ENCODE results near the gene MSL3. TPM values are rescaled to one million over a fixed set of nuclear protein-coding genes. Genes with fewer than 3 reads are reported as not detected.

MSL3 gene
- 25.5 TPM for total RNA-seq

GRCh38 chrX:11757719-11758399 lies at the start of gene MSL3:
TSS of gene MSL3 (plus strand) at chrX:11758237. CDS start at chrX:11758264, 27 bp downstream.
- H3K27ac ChIP-seq: peak within 1 kb of the TSS; percentile 90
- peak within 1 kb of the TSS; percentile 44 to 65 for H3K4me3 ChIP-seq
- DNase-seq (ENCODE audit: extremely low spot score in 2 of 2): no peak
- H3K9me3 ChIP-seq: no peaks in the 10 kb centered on the region
- intact Hi-C loops (cut with DNase I): no loop called here
- no peaks in the 10 kb centered on the region for H3K36me3 ChIP-seq
- H3K27me3 ChIP-seq: no peaks in the 10 kb centered on the region
- no peaks in the 10 kb centered on the region for H3K4me1 ChIP-seq
- no peak for TF ChIP-seq POLR2AphosphoS5 (IDR thresholded peaks at IDR 0.05; ENCODE audit: insufficient read depth in 1 of 2, low read depth in 1 of 2)
- TF ChIP-seq POLR2A (IDR thresholded peaks at IDR 0.05): no peak
- no peak for TF ChIP-seq CTCF (IDR thresholded peaks at IDR 0.05)

- Histone ChIP-seq H3K4me3 (no peak overlapping the region), H3K4me1 (no peaks in the 10 kb centered on the region), H3K27ac (no peak overlapping the region), H3K9me3 (no peaks in the 10 kb centered on the region), H3K36me3 (no peaks in the 10 kb centered on the region), H3K27me3 (no peaks in the 10 kb centered on the region)
- intact Hi-C loops (cut with DNase I): loop anchor here (10.0 kb wide), 1 partner anchor 578 kb away; no protein-coding TSS in a partner anchor
- DNase-seq (ENCODE audit: extremely low spot score in 2 of 2): no peak
- no peak for TF ChIP-seq CTCF (IDR thresholded peaks at IDR 0.05)
- TF ChIP-seq POLR2A (IDR thresholded peaks at IDR 0.05): no peak
- TF ChIP-seq POLR2AphosphoS5 (IDR thresholded peaks at IDR 0.05; ENCODE audit: insufficient read depth in 1 of 2, low read depth in 1 of 2): no peak
Measured at GRCh38 chrX:11722304-11722703, 35.7 kb upstream of the MSL3 start.

- no peak overlapping the region for H3K27ac ChIP-seq
- no peak for DNase-seq (ENCODE audit: extremely low spot score in 2 of 2)
- TF ChIP-seq CTCF (IDR thresholded peaks at IDR 0.05) (peak in 2 of 3 experiments; percentile 31 to 61), POLR2A (IDR thresholded peaks at IDR 0.05) (no peak), POLR2AphosphoS5 (IDR thresholded peaks at IDR 0.05; ENCODE audit: insufficient read depth in 1 of 2, low read depth in 1 of 2) (no peak)
- no peaks in the 10 kb centered on the region for H3K4me1 ChIP-seq
- intact Hi-C loops (cut with DNase I): loop anchor here (10.0 kb wide), 1 partner anchor 580 kb away; no protein-coding TSS in a partner anchor
- no peaks in the 10 kb centered on the region for H3K36me3 ChIP-seq
- no peaks in the 10 kb centered on the region for H3K9me3 ChIP-seq
- no peak overlapping the region for H3K4me3 ChIP-seq
- H3K27me3 ChIP-seq: no peaks in the 10 kb centered on the region
Measured at GRCh38 chrX:11724122-11725017, 33.7 kb upstream of the MSL3 start.

GRCh38 chrX:11725631-11726442 lies 32.2 kb upstream of the MSL3 start:
- DNase-seq (ENCODE audit: extremely low spot score in 2 of 2): no peak
- Histone ChIP-seq H3K4me3 (no peak overlapping the region), H3K4me1 (no peaks in the 10 kb centered on the region), H3K9me3 (no peaks in the 10 kb centered on the region), H3K27ac (no peak overlapping the region), H3K36me3 (no peaks in the 10 kb centered on the region), H3K27me3 (no peaks in the 10 kb centered on the region)
- TF ChIP-seq POLR2A (IDR thresholded peaks at IDR 0.05): no peak
- TF ChIP-seq CTCF (IDR thresholded peaks at IDR 0.05): no peak
- TF ChIP-seq POLR2AphosphoS5 (IDR thresholded peaks at IDR 0.05; ENCODE audit: insufficient read depth in 1 of 2, low read depth in 1 of 2): no peak
- intact Hi-C loops (cut with DNase I): loop anchor here (10.0 kb wide), 1 partner anchor 581 kb away; no protein-coding TSS in a partner anchor
